ENCODE measurements around the gene GNAS-AS1. TPM values are rescaled to one million over a fixed set of nuclear protein-coding genes. Genes with fewer than 3 reads are reported as not detected.

Gene GNAS-AS1
- total RNA-seq, 4 donors from 2014 or later, result 0.28 TPM; not detected in 3

DNA sequence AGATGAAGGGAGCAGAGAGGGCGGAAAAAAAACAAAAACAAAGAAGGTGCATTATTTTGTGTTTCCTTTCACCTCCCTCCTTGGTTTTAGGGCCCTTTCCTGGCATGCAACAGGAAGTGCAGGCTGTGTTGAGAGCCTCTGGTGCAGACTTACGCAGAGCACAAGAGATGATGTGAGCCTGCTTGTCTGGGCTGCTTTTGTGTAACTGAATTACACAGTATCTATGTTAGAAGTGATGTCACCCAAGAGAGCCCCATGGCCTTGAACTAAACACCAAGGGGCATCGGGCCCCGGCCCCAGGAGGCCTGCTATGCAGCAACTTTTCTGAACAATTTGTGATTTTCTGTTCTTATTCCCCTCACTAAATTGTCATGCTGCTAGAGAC, 27.3 kb upstream of the GNAS-AS1 start:
- DNase-seq (ENCODE audit: low spot score) (no peak), ATAC-seq (ENCODE audit: low FRiP score) (no peak)
- TF ChIP-seq CTCF (IDR thresholded peaks at IDR 0.05), result no peak

- TF ChIP-seq CTCF (IDR thresholded peaks at IDR 0.05), result no peak
- DNase-seq (ENCODE audit: low spot score) (no peak), ATAC-seq (ENCODE audit: low FRiP score) (no peak)
These were observed 26.6 kb upstream of the GNAS-AS1 start for GRCh38 chr20:58877050-58877975.

GRCh38 chr20:58876437-58876836, 25.7 kb upstream of the GNAS-AS1 start:
- TF ChIP-seq CTCF (IDR thresholded peaks at IDR 0.05), result no peak
- DNase-seq (ENCODE audit: low spot score), result no peak
- no peak for ATAC-seq (ENCODE audit: low FRiP score)

- DNase-seq (ENCODE audit: low spot score) (no peak), ATAC-seq (ENCODE audit: low FRiP score) (no peak)
- no peak for TF ChIP-seq CTCF (IDR thresholded peaks at IDR 0.05)
These were observed 24.9 kb upstream of the GNAS-AS1 start for GRCh38 chr20:58875541-58876134.

GRCh38 chr20:58875111-58875510, 24.4 kb upstream of the GNAS-AS1 start:
- DNase-seq (ENCODE audit: low spot score) (no peak), ATAC-seq (ENCODE audit: low FRiP score) (no peak)
- no peak for TF ChIP-seq CTCF (IDR thresholded peaks at IDR 0.05)

DNA sequence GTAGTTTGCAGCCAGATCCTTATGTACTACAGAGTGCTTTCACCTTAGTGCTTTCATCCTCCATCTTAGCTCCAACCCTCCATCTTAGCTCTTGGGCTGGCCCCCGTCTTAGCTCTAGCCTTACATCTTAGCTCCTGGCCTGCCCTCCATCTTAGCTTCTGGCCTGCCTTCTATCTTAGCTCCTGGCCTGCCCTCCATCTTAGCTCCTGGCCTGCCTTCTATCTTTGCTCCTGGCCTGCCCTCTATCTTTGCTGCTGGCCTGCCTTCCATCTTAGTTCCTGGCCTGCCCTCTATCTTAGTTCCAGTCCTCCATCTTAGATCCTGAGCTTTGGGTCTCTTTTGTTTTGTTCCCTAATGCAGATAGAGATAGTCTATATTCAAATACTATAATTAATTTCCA, 23.8 kb upstream of the GNAS-AS1 start:
- DNase-seq (ENCODE audit: low spot score) (no peak), ATAC-seq (ENCODE audit: low FRiP score) (no peak)
- no peak for TF ChIP-seq CTCF (IDR thresholded peaks at IDR 0.05)
